GM19397 (cell line): ENCODE measurements around the gene NPAS2.

Experiments
- ATAC-seq: cut with Tn5 transposase; IDR thresholded peaks from one replicate; pipeline ENCODE4 v1.9.1; 2021; ENCODE audit warnings: mild to moderate bottlenecking, moderate library complexity; ENCODE audit not compliant: unreplicated experiment

Gene NPAS2, protein sequence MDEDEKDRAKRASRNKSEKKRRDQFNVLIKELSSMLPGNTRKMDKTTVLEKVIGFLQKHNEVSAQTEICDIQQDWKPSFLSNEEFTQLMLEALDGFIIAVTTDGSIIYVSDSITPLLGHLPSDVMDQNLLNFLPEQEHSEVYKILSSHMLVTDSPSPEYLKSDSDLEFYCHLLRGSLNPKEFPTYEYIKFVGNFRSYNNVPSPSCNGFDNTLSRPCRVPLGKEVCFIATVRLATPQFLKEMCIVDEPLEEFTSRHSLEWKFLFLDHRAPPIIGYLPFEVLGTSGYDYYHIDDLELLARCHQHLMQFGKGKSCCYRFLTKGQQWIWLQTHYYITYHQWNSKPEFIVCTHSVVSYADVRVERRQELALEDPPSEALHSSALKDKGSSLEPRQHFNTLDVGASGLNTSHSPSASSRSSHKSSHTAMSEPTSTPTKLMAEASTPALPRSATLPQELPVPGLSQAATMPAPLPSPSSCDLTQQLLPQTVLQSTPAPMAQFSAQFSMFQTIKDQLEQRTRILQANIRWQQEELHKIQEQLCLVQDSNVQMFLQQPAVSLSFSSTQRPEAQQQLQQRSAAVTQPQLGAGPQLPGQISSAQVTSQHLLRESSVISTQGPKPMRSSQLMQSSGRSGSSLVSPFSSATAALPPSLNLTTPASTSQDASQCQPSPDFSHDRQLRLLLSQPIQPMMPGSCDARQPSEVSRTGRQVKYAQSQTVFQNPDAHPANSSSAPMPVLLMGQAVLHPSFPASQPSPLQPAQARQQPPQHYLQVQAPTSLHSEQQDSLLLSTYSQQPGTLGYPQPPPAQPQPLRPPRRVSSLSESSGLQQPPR

GRCh38 chr2:100819370-100820272 is at the start of gene NPAS2:
NPAS2 (plus strand) TSS chr2:100820139; CDS start chr2:100904755, 84,616 bp downstream.
- no peak for ATAC-seq

DNA sequence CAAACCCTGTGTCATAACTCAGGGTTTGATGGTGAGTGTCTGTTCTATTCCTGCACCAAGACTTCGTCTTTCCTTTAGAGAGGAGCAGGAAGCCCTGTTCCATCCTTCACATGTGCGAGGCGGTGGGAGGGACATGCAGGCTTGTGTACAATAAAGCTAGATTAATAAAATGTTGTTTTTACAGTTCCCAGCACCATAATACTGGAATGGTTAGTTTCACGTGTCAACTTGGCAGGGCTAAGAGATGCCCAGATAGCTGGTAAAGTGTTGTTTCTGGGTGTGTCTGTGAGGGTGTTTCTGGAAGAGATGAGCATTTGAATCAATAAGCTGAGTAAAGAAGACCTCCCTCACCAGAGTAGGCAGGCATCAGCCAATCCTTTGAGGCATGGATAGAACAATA is 48.8 kb upstream of the NPAS2 start:
- ATAC-seq: no peak

GRCh38 chr2:100773538-100773937 is 46.4 kb upstream of the NPAS2 start:
- no peak for ATAC-seq

GRCh38 chr2:100776445-100776844 is 43.5 kb upstream of the NPAS2 start:
- ATAC-seq: no peak

- ATAC-seq: no peak
These were observed 41.1 kb upstream of the NPAS2 start for GRCh38 chr2:100778637-100779450.

DNA sequence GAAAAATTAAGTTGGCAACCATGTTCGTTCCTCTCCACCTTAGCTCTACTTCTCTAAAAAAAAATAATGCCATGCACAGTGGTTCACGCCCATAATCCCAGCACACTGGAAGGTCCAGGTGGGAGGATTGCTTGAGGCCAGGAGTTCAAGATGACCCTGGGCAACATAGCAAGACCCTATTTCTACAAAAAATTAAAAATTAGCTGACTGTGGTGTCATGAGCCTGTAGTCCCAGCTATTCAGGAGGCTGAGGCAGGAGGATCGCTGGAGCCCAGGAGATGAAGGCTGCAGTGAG is 40.1 kb upstream of the NPAS2 start:
- ATAC-seq: no peak

DNA sequence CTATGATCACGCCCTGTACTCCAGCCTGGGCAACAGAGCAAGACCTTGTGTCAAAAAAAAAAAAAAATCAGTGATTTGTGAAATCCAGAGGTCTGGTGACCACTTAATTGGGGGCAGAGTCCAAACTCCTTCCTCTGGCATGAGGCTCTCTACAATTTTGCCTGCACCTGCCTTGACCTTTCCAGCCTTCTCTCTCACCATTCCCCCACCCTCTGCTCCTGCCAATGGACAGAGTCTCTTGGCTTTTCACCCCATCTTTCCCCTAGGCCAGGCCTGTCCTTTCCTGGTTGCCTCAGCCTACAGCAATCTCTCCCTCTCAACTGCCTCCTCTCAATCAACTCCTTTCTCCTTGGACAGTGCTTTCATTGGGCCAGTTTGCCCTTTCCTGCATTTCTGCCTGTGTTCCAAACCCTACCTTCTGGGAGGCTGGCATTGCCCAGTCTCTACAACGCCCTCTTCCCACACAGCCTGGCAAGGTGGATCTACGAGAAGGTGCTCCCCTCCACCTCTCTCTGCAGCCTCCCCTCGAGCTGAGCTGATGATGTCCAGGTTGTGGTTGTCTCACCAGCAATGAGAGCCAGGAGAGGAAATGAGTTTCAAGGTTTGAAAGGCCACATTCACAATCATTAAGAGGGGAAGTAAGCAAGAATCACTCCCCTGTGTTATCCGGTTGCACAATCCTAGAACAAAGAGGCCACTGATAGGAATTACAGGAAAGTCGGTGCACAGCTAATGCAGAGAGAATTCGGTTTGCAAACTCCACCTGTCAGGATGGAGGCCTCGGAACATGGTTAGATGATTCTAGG is 39.5 kb upstream of the NPAS2 start:
- ATAC-seq: no peak

DNA sequence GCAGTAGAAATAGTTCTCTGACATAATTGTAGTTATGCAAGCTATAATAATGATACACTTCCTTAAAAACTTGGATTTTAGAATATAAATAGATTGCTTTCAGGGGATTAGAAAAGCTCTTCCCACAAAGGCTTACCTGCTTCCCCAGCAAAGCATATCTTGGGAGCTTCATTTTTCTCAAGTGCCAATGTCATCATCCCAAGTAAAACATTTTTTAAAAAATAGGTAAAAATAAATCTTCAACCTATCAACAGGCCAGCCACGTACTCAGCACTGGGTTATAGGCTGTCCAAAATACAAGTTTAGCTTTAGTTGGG is 39.0 kb upstream of the NPAS2 start:
- ATAC-seq: no peak

- ATAC-seq: no peak
These were observed 38.2 kb upstream of the NPAS2 start for GRCh38 chr2:100781523-100782379.

DNA sequence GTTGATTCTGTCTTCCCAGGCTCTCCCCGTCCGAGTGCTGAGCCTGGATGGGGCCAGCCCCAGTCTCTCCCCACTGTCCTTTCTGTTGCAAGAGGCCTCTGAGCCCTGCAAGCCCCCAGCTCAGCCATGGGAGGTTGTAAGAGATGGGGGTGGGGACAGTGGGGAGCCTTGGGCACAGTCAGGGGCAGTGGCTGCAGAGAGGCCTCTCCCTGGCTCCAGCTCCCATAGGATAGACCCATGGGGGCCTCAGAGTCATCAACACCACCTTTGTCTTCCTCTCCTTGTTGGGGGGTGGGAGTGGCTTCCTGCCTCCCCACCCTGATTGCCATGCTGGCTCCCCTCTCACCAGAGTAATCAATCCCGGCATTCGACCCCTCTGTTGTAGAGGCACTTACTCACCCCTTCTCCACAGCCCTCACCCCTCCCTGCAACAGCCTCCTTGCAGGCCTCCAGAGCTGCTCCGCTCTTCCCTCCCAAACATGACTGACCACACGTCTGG is 37.5 kb upstream of the NPAS2 start:
- ATAC-seq: no peak

DNA sequence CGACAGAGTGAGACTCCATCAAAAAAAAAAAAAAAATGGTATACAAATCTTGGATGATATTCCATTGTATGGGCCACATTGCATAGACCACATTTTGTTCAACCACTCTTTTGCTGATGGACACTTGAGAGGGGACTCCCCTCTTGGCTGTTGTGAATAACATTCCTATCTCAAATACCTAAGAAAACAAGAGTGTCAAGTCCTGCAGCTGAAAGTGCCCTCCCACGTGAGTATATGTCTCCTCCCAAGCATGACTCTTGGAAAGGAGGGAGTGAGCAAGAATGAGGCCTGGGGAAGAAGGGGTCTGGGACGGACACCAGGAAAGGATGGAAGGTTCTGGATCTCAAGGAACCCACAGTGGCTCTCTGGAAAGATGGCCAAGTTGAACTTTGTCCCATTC is 36.0 kb upstream of the NPAS2 start:
- ATAC-seq: no peak

GRCh38 chr2:100784681-100785080 is 35.3 kb upstream of the NPAS2 start:
- no peak for ATAC-seq

- no peak for ATAC-seq
These were observed 34.2 kb upstream of the NPAS2 start for GRCh38 chr2:100785626-100786296.

GRCh38 chr2:100786297-100786658 is 33.7 kb upstream of the NPAS2 start:
- no peak for ATAC-seq

GRCh38 chr2:100786985-100787384 is 33.0 kb upstream of the NPAS2 start:
- no peak for ATAC-seq

DNA sequence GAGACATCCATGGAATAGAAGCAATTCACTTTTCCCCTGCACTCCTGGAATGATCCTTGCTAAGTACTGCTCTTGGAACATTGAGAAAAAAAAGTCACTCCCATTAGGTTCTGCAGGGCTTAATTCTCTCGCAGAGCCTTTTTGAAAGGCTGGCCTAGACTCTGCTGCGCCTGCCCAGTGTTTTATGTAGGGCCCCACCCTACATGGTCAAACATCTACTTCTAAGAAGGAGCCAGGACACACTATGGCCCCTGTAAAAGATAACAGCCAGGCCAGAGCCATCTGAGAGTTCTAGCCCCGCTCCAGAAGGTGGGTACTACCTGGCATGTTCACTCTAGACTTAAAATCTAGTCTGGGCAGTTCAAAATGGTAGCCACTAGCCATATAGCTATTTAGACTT is 30.6 kb upstream of the NPAS2 start:
- no peak for ATAC-seq

DNA sequence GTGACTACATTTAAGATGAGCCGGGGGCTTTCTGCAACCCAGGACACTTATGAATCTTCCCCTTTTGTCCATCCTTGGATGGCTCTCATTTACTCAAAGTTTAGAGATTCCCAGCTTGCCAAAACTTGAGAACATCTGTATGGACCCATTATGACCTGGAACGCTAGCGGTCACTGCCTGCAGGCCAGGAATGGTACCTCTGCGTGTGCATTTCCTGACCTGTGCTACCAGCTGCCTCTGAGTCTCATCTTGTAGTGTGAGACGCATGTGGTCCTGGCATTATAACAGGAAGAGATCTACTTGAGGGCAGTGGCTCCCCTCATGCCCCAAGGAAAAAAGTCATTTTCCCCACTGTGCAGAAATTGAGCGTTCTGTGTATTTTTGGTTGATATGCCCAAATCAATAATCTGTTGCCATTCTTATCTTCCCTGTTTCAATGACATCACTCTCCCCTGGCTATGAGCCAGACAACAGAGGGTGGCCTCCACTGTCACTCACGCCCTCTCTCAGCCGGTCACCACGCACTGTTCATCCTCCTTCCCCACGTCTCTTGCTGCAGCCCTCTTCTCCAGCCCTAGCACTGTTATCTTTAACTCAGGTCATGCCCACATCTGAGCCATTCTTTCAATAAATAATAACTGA is 28.5 kb upstream of the NPAS2 start:
- no peak for ATAC-seq

- ATAC-seq: no peak
These were observed 28.0 kb upstream of the NPAS2 start for GRCh38 chr2:100791936-100792308.
